SK-N-MC (cell line): ENCODE measurements around the gene DDHD1.

Source experiments
- DNase-seq: peaks from one replicate; pipeline ENCODE4 v3.0.0-alpha.2; 2011; ENCODE audit warnings: low read depth, low spot score
- H3K27ac ChIP-seq: fragments of 200-600 bp; sonication (generic); 2 replicates; pipeline ENCODE4 v1.5.1; 2016; ENCODE audit warnings: mixed run types
- H3K36me3 ChIP-seq: fragments of 200-600 bp; sonication (generic); 2 replicates; pipeline ENCODE4 v1.6.1; 2017; ENCODE audit warnings: antibody characterized with exemption, low read length, mixed read lengths; ENCODE audit not compliant: insufficient read depth
- H3K4me3 ChIP-seq: fragments of 200-600 bp; sonication (generic); 2 replicates; pipeline ENCODE4 v1.5.1; 2016
- H3K9ac ChIP-seq: fragments of 200-600 bp; sonication (generic); 2 replicates; pipeline ENCODE4 v1.8.0; 2017; ENCODE audit warnings: mixed run types, mixed read lengths; ENCODE audit not compliant: insufficient read length
- H3K9me3 ChIP-seq: fragments of 200-600 bp; sonication (generic); 2 replicates; pipeline ENCODE4 v1.6.1; 2017; ENCODE audit warnings: low read depth, mild to moderate bottlenecking, antibody characterized with exemption, low read length, moderate library complexity, mixed read lengths
- EZH2 ChIP-seq: fragments of 200-600 bp; sonication (generic); IDR thresholded peaks from one replicate; pipeline ENCODE4 v1.6.1; 2017; ENCODE audit warnings: antibody characterized with exemption
- FOXP2 ChIP-seq: optimal IDR thresholded peaks from 2 replicates; pipeline ENCODE3; 2011; ENCODE audit warnings: mild to moderate bottlenecking, moderate library complexity; ENCODE audit not compliant: insufficient read depth; ENCODE audit errors: extremely low read length, control extremely low read depth
- POLR2AphosphoS5 ChIP-seq: IDR thresholded peaks from 2 replicates; pipeline ENCODE4 v1.6.1; 2012; ENCODE audit warnings: mild to moderate bottlenecking, low read depth, low read length, borderline replicate concordance

Gene DDHD1

GRCh38 chr14:53042480-53042879, 110.6 kb downstream of the DDHD1 start:
- Histone ChIP-seq H3K27ac (no peak overlapping the region), H3K9me3 (no peaks in the 10 kb centered on the region), H3K36me3 (peaks cover 19% of the 10 kb centered on the region), H3K9ac (no peak overlapping the region), H3K4me3 (no peak overlapping the region)
- no peak for DNase-seq
- TF ChIP-seq POLR2AphosphoS5, result no peak
- no peak for TF ChIP-seq EZH2

DNA sequence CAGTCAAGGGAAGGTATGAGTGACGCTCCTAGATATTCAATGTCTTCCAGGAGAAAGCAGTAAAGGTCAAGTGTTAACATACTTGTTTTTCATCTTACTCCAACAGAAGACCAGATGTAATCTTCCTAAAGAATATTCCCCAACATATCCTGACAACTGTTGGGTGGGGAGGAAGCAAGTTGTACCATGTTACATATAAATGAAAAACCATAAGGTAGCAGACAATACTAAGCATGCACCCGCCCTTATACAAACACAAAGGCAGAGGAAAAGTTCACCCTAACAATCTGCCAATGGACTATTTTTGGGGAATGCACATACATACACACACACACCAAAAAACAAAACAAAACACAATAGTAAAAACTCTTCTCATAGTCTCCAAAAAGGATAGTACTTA, 112.1 kb downstream of the DDHD1 start:
- Histone ChIP-seq H3K4me3 (no peak overlapping the region), H3K9ac (no peak overlapping the region), H3K27ac (no peak overlapping the region), H3K36me3 (peaks cover 26% of the 10 kb centered on the region), H3K9me3 (no peaks in the 10 kb centered on the region)
- DNase-seq, result no peak
- TF ChIP-seq EZH2 (no peak), POLR2AphosphoS5 (no peak), FOXP2 (no peak)

- H3K36me3 ChIP-seq, result peaks cover 23% of the 10 kb centered on the region
- H3K27ac ChIP-seq, result no peak overlapping the region
- H3K9me3 ChIP-seq, result no peaks in the 10 kb centered on the region
- no peak for DNase-seq
- H3K9ac ChIP-seq, result no peak overlapping the region
- TF ChIP-seq EZH2 (no peak), FOXP2 (no peak), POLR2AphosphoS5 (no peak)
- H3K4me3 ChIP-seq, result no peak overlapping the region
These were observed 114.5 kb downstream of the DDHD1 start for GRCh38 chr14:53038629-53039028.

DNA sequence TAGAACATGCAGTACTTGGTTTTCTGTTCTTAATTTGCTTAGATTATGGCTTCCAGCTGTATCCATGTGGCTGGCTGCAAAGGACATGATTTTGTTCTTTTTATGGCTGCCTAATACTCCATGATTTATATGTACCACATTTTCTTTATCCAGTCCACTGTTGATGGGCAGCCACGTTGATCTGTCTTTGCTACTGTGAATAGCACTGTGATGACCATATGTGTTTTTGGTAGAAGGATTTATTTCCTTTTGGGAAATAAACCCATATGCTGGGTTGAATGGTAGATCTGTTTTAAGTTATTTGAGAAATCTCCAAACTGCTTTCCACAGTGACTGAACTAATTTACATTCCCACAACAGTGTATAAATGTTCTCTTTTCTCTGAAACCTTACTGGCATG, 116.1 kb downstream of the DDHD1 start:
- no peak for DNase-seq
- TF ChIP-seq FOXP2 (no peak), EZH2 (no peak), POLR2AphosphoS5 (no peak)
- Histone ChIP-seq H3K9me3 (no peaks in the 10 kb centered on the region), H3K4me3 (no peak overlapping the region), H3K9ac (no peak overlapping the region), H3K27ac (no peak overlapping the region), H3K36me3 (peaks cover 23% of the 10 kb centered on the region)

DNA sequence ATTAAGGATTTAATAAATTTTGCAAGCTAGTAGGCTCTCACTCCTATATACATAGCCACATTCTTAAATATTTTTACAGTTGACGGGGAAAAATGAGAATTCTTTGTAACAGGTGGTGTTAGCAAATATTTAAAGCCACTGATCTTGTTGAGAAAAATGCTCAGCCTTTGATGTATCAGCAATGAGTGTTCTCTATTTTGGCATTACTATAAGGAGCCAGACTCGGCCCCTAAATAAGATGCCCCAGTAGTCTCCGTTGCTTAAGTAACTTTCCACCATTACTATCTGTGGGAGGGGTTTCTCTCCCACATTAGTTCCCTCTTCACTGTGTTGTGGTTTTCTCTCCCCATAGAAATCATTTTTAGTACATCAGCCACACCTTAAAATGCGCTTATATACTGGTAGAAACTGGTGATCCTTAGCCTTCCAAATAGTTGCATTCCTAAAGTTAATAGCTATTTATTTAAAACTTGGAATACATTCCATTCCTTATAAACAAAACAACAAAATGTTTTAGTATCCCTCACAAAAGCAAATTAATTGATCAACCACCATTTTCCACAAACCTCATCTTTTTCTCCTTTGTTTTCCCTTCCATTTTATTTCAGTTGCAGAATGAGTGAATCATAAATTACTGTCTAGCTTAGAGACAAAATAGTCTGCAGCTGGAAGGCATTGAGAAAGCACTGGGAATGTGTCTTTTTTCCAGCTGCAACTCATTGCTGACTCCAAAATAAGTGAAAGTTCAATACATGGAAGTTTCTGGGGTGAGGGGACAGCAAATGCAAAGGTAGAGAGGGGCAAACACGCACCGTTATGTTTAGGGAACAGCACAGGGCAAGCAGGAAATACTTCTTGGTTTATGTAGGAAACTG, 117.5 kb downstream of the DDHD1 start:
- DNase-seq, result no peak
- no peak for TF ChIP-seq EZH2
- TF ChIP-seq FOXP2, result no peak
- no peak for TF ChIP-seq POLR2AphosphoS5
- Histone ChIP-seq H3K4me3 (no peak overlapping the region), H3K27ac (no peak overlapping the region), H3K9me3 (no peaks in the 10 kb centered on the region), H3K9ac (no peak overlapping the region), H3K36me3 (peaks cover 23% of the 10 kb centered on the region)

GRCh38 chr14:53034688-53035230, 118.4 kb downstream of the DDHD1 start:
- no peak overlapping the region for H3K27ac ChIP-seq
- H3K9me3 ChIP-seq, result no peaks in the 10 kb centered on the region
- no peak for TF ChIP-seq FOXP2
- TF ChIP-seq POLR2AphosphoS5, result no peak
- TF ChIP-seq EZH2, result no peak
- H3K4me3 ChIP-seq, result no peak overlapping the region
- H3K36me3 ChIP-seq, result peaks cover 23% of the 10 kb centered on the region
- H3K9ac ChIP-seq, result no peak overlapping the region
- DNase-seq, result no peak

DNA sequence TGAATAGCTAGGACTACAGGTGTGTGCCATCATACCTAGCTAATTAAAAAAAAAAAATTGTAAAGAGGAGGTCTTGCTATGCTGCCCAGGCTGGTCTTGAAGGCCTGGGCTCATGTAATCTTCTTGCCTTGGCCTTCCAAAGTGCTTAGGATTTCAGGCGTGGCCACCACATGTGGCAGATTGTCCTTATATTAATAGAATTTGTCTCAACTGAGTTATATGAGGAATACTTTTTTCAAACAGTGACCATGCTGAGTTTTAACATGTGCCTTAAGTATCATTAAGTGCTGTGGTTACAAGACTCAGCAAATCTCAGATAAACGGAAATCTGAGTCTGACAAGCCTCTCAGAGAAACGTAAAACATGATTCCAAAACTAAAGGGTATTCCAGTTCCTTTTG, 119.1 kb downstream of the DDHD1 start:
- H3K4me3 ChIP-seq, result no peak overlapping the region
- H3K36me3 ChIP-seq, result peaks cover 20% of the 10 kb centered on the region
- H3K9me3 ChIP-seq, result no peaks in the 10 kb centered on the region
- no peak for DNase-seq
- no peak overlapping the region for H3K9ac ChIP-seq
- TF ChIP-seq FOXP2, result no peak
- TF ChIP-seq POLR2AphosphoS5, result no peak
- TF ChIP-seq EZH2, result no peak
- no peak overlapping the region for H3K27ac ChIP-seq

DNA sequence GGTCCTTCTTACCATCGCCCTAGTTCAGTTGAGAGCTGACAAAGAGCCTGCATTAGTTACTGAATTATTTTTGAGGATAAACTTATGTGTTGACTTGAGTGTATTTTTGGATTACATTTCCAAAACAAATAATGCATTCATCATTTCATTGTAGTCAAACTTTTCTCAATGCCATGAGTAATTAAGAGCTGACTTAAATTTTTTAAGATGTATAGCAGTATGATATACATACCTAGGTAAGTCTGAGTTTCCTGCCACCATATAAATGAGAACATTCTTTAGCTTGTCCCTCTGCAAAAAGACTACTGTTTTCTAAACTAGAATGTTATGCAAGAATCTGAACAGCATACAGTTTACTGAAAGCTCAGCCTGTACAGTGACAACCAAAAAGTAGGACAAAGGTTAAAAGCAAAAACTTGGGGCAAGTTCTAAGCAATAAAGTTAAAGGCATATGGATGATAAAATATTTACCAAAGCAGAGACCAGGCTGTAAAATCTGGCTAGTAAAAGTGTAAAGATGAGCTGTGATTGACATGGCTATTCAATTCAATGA, 120.2 kb downstream of the DDHD1 start:
- H3K36me3 ChIP-seq, result peaks cover 12% of the 10 kb centered on the region
- TF ChIP-seq POLR2AphosphoS5 (no peak), EZH2 (no peak), FOXP2 (no peak)
- H3K27ac ChIP-seq, result peak overlapping the region; percentile 56; the same call in 1 of the 2 replicates
- no peak for DNase-seq
- H3K4me3 ChIP-seq, result no peak overlapping the region
- H3K9ac ChIP-seq, result no peak overlapping the region
- H3K9me3 ChIP-seq, result no peaks in the 10 kb centered on the region
